SU-DHL-6 (cell line): ENCODE data around the gene NFE2L3.

Experiments used
- EZH2phosphoT487 ChIP-seq: fragments of 200-600 bp; sonication (generic), shearing (Covaris generic); conservative IDR thresholded peaks from 2 replicates; pipeline ENCODE4 v1.6.1; 2018; ENCODE audit warnings: mild to moderate bottlenecking, antibody characterized with exemption, low read length, moderate library complexity, mixed read lengths
- TF ChIP-seq, protein P1 (sequence below): fragments of 200-600 bp; sonication (generic); IDR thresholded peaks from one replicate; pipeline ENCODE4 v1.5.1; 2017; ENCODE audit warnings: antibody characterized with exemption, mild to moderate bottlenecking, low read length, moderate library complexity; ENCODE audit not compliant: insufficient read depth, poor library complexity, severe bottlenecking

GRCh38 chr7:26147030-26147429 lies 5.0 kb upstream of the NFE2L3 start:
- TF ChIP-seq, protein P1, sequence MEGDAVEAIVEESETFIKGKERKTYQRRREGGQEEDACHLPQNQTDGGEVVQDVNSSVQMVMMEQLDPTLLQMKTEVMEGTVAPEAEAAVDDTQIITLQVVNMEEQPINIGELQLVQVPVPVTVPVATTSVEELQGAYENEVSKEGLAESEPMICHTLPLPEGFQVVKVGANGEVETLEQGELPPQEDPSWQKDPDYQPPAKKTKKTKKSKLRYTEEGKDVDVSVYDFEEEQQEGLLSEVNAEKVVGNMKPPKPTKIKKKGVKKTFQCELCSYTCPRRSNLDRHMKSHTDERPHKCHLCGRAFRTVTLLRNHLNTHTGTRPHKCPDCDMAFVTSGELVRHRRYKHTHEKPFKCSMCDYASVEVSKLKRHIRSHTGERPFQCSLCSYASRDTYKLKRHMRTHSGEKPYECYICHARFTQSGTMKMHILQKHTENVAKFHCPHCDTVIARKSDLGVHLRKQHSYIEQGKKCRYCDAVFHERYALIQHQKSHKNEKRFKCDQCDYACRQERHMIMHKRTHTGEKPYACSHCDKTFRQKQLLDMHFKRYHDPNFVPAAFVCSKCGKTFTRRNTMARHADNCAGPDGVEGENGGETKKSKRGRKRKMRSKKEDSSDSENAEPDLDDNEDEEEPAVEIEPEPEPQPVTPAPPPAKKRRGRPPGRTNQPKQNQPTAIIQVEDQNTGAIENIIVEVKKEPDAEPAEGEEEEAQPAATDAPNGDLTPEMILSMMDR = no peak
- no peak for TF ChIP-seq EZH2phosphoT487
